ENCODE data around the gene EIF5A2. TPM values are rescaled to one million over a fixed set of nuclear protein-coding genes. Genes with fewer than 3 reads are reported as not detected.
"Not testable (repeated sequence)": the region's sequence is repeated elsewhere in the genome, so short reads cannot be mapped to it uniquely, and the experiment has no call there.

Gene EIF5A2
- total RNA-seq, 4 donors from 2014 or later, result 4.3 to 10.4 (median 7.8) TPM

GRCh38 chr3:170896781-170897180 is 11.7 kb downstream of the EIF5A2 start:
- no peak for ATAC-seq (ENCODE audit: low FRiP score)
- DNase-seq (ENCODE audit: low spot score), result no peak
- no peak for TF ChIP-seq CTCF (IDR thresholded peaks at IDR 0.05)

GRCh38 chr3:170896333-170896732 is 12.1 kb downstream of the EIF5A2 start:
- not testable (repeated sequence) for DNase-seq (ENCODE audit: low spot score); ATAC-seq (ENCODE audit: low FRiP score)

- ATAC-seq (ENCODE audit: low FRiP score) (no peak), DNase-seq (ENCODE audit: low spot score) (no peak)
- TF ChIP-seq CTCF (IDR thresholded peaks at IDR 0.05), result no peak
Measured at GRCh38 chr3:170893895-170894294, 14.5 kb downstream of the EIF5A2 start.

- TF ChIP-seq CTCF (IDR thresholded peaks at IDR 0.05), result no peak
- ATAC-seq (ENCODE audit: low FRiP score), result no peak
- DNase-seq (ENCODE audit: low spot score), result no peak
Measured at GRCh38 chr3:170889630-170890029, 18.8 kb downstream of the EIF5A2 start.

- ATAC-seq (ENCODE audit: low FRiP score), result no peak
- no peak for TF ChIP-seq CTCF (IDR thresholded peaks at IDR 0.05)
- no peak for DNase-seq (ENCODE audit: low spot score)
Measured at GRCh38 chr3:170889132-170889531, 19.3 kb downstream of the EIF5A2 start.

GRCh38 chr3:170884109-170884930 is 24.1 kb downstream of the EIF5A2 start:
- ATAC-seq (ENCODE audit: low FRiP score); DNase-seq (ENCODE audit: low spot score): not testable (repeated sequence)

GRCh38 chr3:170878688-170879087 is 29.7 kb downstream of the EIF5A2 start:
- ATAC-seq (ENCODE audit: low FRiP score); DNase-seq (ENCODE audit: low spot score): not testable (repeated sequence)

- not testable (repeated sequence) for ATAC-seq (ENCODE audit: low FRiP score); DNase-seq (ENCODE audit: low spot score)
Measured at GRCh38 chr3:170877311-170877710, 31.1 kb downstream of the EIF5A2 start.

GRCh38 chr3:170876537-170876936 is 31.9 kb downstream of the EIF5A2 start:
- no peak for ATAC-seq (ENCODE audit: low FRiP score)

More at GRCh38 chr3:170876537-170876936, 31.9 kb downstream of the EIF5A2 start:
- no peak for TF ChIP-seq CTCF (IDR thresholded peaks at IDR 0.05)
- DNase-seq (ENCODE audit: low spot score), result no peak

Data from omental fat pad (tissue), 4 donors.